HEK293 (cell line): ENCODE data around the gene MZT2B.
"Not testable (repeated sequence)": the region's sequence is repeated elsewhere in the genome, so short reads cannot be mapped to it uniquely, and the experiment has no call there.

Experiments
- CTCF ChIP-seq: fragments of 450-650 bp; formaldehyde crosslinking; IDR thresholded peaks from 2 replicates; pipeline ENCODE4 v1.5.1; 2016; ENCODE audit warnings: missing biosample characterization, missing genetic modification characterization
- MZF1 ChIP-seq: fragments of 450-650 bp; formaldehyde crosslinking; IDR thresholded peaks from 2 replicates; pipeline ENCODE4 v1.5.1; 2017; ENCODE audit warnings: missing biosample characterization, missing genetic modification characterization, borderline replicate concordance
- PRDM6 ChIP-seq: fragments of 450-650 bp; formaldehyde crosslinking; IDR thresholded peaks from 2 replicates; pipeline ENCODE4 v1.5.1; 2017; ENCODE audit warnings: missing biosample characterization, missing genetic modification characterization
- YY1 ChIP-seq: fragments of 450-650 bp; formaldehyde crosslinking; IDR thresholded peaks from 2 replicates; pipeline ENCODE4 v1.5.1; 2018; ENCODE audit warnings: missing biosample characterization, missing genetic modification characterization
- ZNF501 ChIP-seq: fragments of 450-650 bp; formaldehyde crosslinking; IDR thresholded peaks from 2 replicates; pipeline ENCODE4 v1.5.1; 2016; ENCODE audit warnings: missing biosample characterization, missing genetic modification characterization

- not testable (repeated sequence) for TF ChIP-seq CTCF (tag by site-specific recombination); MZF1 (tag by site-specific recombination); ZNF501 (tag by site-specific recombination); YY1; PRDM6 (tag by site-specific recombination)
These were observed 41.1 kb upstream of the MZT2B start for GRCh38 chr2:130141002-130141401.
